Activated CD4-positive, alpha-beta T cell treated with anti-CD3 and anti-CD28 coated beads for 4 hours (primary cell): ENCODE data around the gene HS2ST1.

ENCODE experiments used
- DNase-seq, 2 donors: peaks; one replicate each; pipeline ENCODE4 v3.0.0-alpha.2; 2020

HS2ST1 gene

GRCh38 chr1:87074001-87074795, 159.8 kb downstream of the HS2ST1 start:
- DNase-seq: no peak

GRCh38 chr1:87077959-87078639, 163.7 kb downstream of the HS2ST1 start:
- no peak for DNase-seq

DNA sequence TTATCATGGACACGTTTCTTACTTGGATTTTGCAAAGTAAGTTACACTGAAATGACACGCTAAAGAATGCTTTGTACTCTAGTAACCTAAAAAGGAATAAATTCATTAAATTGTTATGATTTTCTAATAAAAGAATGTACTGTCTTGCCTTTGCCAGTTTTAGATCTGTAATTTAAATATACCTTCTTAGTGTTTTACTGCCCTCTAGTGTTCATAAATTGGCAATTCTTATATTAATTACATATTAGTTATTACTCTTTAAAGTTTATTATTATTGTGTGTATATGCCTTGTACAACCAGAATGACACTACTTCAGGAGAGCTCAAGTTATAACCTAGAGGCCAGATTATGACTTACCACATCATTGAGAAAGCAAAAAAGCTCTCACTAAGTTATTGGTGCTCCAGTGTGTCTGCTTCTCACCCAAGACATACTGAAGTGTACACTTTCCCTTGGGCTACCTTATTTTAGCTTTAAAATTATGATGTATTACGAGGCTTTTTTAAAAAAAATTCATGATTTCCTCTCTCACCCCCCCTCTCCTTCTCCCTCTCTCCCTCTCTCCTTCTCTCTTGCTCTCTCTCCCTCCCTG, 169.9 kb downstream of the HS2ST1 start:
- DNase-seq: no peak

- DNase-seq: no peak
Observed at GRCh38 chr1:87086120-87086519, 171.7 kb downstream of the HS2ST1 start.

- DNase-seq: no peak
Observed at GRCh38 chr1:87089070-87089736, 174.8 kb downstream of the HS2ST1 start.

DNA sequence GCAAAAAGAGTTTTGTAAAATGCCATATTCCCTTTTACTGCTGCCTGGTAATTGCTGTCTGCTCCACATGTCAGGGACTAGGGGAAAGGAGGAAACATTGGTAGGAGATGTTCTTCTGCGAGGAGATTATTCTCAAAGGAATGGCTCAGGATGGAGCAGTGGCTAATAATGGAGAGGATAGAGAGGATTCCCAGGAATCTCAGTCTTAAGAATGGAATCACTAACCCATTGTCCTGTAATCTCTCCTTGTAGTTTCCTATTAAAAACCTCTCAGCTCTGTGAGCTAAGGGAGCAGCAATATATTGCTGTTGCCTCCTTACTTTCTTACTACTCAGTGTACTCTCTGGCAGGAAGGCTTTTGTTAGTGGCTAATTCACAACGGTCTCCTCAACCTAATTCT, 175.4 kb downstream of the HS2ST1 start:
- no peak for DNase-seq

DNA sequence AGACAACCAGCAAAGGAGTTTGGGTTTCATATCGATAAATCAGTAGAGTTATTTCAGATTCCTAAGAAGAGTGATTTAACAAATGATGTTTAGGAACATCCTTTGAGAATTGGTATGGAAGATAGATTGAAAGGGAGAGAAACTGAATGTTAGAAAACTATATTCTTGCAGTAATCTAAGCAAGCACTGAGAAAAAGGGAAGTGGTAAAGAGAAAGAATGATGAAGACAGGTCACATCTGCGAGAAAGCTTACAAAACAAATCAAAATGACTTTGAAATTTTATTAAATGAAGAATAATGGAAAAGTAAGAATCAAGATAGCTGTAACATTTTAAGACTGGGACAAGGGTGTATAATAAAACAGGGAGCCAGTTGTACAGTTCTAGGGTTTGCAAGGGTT, 177.0 kb downstream of the HS2ST1 start:
- DNase-seq: no peak

DNA sequence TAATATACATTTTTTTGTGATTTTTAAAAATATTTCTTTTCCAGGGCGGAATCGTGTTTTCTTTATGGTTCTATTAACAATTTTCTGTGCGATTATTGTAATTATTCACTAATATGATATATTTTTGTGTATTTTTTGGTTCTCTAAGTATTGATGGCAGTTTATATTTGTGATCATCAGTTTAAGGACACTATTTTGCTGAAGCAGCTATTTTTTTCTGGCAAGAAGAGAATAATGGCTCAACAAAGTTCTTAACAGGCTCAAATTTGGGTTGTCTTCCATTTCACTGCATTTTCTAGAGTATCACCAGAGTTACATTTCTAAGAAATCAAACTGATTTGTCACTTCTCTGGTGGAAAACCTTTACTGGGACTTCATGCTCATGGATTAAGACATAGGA, 178.4 kb downstream of the HS2ST1 start:
- DNase-seq: no peak

GRCh38 chr1:87093286-87093685, 178.9 kb downstream of the HS2ST1 start:
- DNase-seq: no peak

DNA sequence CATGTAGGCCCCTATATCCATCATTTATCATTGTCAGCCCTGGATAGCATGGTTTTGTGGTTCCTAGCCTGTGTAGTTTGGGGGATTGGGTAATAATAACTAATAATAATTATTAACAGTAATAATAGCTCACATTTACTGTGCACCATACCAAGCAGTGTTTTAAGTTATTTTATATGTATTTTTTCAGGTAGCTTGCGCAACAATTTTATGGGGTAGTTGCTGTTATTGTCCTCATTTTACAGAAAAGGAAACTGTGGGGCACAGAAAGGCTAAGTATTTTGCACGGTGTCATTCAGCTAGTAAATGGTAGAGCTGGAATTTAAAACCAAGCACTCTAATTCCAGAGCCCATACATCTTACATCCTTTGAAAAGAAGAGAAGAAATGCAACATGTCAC, 179.8 kb downstream of the HS2ST1 start:
- DNase-seq: no peak

GRCh38 chr1:87100271-87100670, 185.8 kb downstream of the HS2ST1 start:
- no peak for DNase-seq

DNA sequence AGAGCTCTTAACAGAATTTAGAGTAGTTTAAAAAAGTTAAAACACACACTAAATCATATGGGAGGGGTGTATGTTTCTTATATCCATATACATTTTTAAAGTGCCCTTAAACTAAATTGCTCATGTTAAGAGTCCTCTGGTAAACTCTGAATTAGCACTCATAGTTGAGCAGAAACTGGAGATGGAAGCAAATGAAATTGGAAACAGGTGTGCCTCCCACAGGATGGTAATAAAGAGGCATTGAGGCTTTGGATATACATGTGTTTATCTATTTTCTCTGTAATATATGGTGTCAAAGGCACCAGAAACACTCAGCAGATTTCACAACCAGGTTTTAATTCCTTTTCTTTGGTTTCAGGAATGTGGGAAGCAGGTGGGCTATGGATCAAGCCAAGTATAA, 188.6 kb downstream of the HS2ST1 start:
- no peak for DNase-seq

DNA sequence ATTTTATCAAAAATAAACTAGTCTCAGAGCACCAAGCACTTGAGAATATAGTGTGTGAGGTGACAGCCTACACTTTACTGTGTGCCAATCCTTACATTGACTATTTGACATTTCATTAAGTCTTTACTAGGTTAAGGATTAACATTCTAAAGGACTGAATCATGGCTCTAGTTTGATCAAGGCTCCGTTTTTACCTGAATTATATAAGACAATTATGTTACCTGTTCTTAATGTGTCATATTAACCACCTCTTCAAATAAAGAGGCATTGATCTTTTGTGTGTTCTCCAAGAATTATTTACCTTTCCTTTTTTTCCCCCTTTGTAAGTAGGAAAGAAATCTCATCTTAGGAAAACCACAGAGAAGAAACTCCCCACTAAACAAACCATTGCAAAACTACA, 189.7 kb downstream of the HS2ST1 start:
- DNase-seq: no peak

- no peak for DNase-seq
Observed at GRCh38 chr1:87104945-87105344, 190.5 kb downstream of the HS2ST1 start.

DNA sequence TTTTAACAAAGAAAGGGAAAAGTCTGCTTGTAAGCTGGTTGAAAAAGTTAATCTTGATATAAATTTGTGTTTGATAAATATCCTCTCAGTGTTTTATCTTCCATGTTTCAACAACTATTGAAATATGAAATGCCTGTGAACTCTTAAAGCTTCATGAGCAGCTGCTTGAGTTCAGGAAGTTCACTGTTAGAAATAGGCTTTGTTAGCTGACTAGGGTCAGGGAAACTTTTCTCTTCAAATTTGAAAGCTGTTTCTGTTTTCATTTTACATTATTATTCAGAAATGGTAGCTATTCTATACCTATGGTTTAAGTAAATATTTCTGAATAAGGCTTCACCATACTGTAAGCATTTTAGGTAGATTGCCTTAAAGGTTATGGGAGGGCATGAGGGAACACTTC, 191.7 kb downstream of the HS2ST1 start:
- no peak for DNase-seq

GRCh38 chr1:87106867-87107266, 192.4 kb downstream of the HS2ST1 start:
- DNase-seq: no peak

- DNase-seq: no peak
Observed at GRCh38 chr1:87108228-87108627, 193.8 kb downstream of the HS2ST1 start.

DNA sequence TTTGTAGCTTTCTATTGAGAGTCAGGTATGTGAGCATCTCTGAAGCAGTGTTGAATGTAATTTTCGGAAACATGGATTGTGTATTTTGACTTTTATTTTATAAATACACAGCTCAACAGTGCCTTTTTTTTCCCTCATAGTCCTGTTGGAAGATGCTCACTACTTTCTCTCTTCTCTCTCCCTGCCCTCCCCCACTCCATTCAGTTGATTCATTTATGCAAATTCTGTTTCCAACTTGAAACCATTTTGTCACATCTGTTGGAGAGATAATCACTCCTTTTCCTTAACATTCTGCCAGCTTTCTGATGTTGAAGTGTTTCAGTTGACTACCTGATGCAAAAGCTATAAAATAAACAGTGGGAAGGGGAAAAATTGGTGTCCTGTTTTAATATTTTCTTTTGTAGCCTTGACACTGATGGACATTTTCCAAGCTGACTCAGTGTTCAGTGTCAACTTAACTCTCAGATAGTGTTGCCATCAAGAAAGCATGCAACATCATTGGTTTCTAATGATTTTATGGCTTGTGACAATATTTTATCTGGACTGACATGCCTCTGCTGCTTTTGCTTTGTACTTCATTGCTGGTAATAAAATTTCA, 194.5 kb downstream of the HS2ST1 start:
- DNase-seq: no peak

- DNase-seq: no peak
Observed at GRCh38 chr1:87111659-87112371, 197.4 kb downstream of the HS2ST1 start.

DNA sequence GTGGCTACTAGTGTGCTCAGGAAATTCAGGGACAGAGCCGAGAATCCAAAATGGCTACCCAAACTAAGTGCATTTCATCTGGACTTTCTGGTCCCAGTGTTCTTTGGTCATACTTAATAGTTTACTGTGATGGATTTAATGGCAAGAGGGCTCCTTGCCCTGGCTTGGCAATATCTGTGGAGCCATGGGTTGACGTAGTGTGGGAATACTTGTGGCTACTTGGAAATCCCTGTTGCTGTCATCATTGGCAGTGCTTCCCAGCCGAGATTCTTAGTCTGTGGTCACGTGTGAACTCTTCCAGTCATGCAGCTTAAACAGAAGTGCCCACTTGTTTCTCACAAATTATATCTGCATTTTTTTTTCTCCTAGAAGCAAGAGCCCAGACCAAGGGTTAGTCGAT, 198.9 kb downstream of the HS2ST1 start:
- DNase-seq: no peak

- no peak for DNase-seq
Observed at GRCh38 chr1:87115317-87115890, 201.0 kb downstream of the HS2ST1 start.

GRCh38 chr1:87115891-87116290, 201.5 kb downstream of the HS2ST1 start:
- no peak for DNase-seq
